GM21786 (cell line): Measurements from ENCODE around the gene MAP2.

ENCODE experiments used
- ATAC-seq: cut with Tn5 transposase; IDR thresholded peaks from one replicate; pipeline ENCODE4 v1.9.1; 2021; ENCODE audit not compliant: unreplicated experiment

MAP2 gene, protein sequence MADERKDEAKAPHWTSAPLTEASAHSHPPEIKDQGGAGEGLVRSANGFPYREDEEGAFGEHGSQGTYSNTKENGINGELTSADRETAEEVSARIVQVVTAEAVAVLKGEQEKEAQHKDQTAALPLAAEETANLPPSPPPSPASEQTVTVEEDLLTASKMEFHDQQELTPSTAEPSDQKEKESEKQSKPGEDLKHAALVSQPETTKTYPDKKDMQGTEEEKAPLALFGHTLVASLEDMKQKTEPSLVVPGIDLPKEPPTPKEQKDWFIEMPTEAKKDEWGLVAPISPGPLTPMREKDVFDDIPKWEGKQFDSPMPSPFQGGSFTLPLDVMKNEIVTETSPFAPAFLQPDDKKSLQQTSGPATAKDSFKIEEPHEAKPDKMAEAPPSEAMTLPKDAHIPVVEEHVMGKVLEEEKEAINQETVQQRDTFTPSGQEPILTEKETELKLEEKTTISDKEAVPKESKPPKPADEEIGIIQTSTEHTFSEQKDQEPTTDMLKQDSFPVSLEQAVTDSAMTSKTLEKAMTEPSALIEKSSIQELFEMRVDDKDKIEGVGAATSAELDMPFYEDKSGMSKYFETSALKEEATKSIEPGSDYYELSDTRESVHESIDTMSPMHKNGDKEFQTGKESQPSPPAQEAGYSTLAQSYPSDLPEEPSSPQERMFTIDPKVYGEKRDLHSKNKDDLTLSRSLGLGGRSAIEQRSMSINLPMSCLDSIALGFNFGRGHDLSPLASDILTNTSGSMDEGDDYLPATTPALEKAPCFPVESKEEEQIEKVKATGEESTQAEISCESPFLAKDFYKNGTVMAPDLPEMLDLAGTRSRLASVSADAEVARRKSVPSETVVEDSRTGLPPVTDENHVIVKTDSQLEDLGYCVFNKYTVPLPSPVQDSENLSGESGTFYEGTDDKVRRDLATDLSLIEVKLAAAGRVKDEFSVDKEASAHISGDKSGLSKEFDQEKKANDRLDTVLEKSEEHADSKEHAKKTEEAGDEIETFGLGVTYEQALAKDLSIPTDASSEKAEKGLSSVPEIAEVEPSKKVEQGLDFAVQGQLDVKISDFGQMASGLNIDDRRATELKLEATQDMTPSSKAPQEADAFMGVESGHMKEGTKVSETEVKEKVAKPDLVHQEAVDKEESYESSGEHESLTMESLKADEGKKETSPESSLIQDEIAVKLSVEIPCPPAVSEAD (N-terminal part only)

GRCh38 chr2:209423562-209424198, at the start of gene MAP2:
TSS of gene MAP2 (plus strand) at chr2:209424047. CDS start at chr2:209653171, 229,124 bp downstream.
- peak; percentile 98 for ATAC-seq

GRCh38 chr2:209376686-209377085, 47.2 kb upstream of the MAP2 start:
- no peak for ATAC-seq

GRCh38 chr2:209380293-209380692, 43.6 kb upstream of the MAP2 start:
- peak; percentile 99 for ATAC-seq

DNA sequence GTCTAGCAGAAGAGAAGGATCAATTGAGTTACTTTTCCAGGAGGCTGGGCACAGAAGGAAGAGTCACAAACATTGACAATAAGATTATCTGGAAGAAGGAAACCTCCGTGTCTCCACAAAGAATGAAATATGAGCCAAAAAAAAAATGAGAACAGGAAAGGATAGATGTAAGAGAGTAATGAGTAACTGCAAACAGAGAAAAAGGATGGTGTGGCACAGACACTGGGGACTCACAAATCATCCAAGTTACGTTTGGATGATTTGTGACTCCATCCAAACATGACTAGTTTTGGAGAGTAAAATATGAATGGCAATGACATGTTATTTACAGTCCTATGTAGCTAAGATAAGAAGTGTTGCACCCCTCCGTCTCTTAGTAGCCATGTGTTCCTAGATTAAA, 42.8 kb upstream of the MAP2 start:
- ATAC-seq, result no peak

DNA sequence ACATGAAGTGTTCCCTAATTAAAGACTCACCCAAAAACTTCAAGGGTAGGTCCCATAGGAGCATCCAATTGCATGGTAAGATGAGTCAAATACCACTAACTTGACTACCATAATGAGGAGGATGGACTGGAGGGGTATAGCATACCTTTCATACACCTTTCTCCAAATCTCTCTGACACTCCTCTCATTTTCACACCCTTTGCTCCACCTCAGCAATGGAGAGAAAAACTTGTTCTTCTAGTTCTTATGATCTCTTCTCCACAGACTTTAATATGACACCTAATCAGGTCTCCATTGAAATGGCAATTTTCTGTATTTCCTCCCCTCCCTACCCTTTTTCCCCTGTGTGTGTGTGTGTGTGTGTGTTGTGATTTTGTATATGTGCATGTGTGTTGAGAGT, 41.1 kb upstream of the MAP2 start:
- ATAC-seq, result no peak

DNA sequence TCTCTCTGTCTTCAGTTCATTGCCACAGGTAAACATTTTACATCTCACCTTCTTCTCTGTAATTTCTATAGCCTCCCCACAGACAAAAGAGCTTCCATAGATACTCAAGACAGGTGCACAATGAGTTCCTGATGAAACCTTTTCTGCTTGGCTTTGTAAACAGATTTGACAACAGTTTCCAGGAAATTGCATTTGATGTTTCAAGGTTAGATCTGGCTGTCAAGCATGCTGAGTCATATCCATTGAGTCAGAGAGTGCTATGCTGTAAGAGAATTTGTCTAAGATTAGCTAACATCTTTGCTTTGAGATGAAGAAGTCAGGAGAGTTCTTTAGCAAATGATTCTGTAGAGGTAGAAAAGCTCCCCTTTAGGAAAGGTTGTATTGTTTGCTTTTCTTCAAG, 40.6 kb upstream of the MAP2 start:
- ATAC-seq, result no peak

GRCh38 chr2:209387389-209387788, 36.5 kb upstream of the MAP2 start:
- no peak for ATAC-seq

- no peak for ATAC-seq
Measured at GRCh38 chr2:209388446-209389037, 35.3 kb upstream of the MAP2 start.

DNA sequence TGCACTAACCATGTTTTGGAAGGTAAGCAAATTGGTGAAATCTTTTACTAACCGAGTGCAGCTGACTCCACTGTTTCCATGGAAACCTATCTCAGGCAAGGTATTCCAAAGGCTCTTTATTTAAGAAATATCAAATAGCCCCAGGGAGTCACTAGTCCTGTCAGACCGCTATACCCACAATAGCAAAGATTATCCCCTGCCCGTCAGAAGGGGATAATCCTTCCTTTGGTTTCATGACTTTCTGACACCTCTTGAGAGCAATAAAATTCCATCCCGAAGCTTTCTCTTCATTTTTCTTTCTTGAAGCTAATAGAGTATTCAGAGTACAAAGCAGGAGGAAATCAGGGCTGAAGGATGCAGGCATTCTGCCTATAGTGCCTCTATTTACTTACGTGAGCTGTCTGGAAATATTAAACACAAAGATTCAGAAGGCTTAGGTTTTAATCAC, 34.7 kb upstream of the MAP2 start:
- no peak for ATAC-seq

GRCh38 chr2:209390839-209391238, 33.0 kb upstream of the MAP2 start:
- no peak for ATAC-seq

DNA sequence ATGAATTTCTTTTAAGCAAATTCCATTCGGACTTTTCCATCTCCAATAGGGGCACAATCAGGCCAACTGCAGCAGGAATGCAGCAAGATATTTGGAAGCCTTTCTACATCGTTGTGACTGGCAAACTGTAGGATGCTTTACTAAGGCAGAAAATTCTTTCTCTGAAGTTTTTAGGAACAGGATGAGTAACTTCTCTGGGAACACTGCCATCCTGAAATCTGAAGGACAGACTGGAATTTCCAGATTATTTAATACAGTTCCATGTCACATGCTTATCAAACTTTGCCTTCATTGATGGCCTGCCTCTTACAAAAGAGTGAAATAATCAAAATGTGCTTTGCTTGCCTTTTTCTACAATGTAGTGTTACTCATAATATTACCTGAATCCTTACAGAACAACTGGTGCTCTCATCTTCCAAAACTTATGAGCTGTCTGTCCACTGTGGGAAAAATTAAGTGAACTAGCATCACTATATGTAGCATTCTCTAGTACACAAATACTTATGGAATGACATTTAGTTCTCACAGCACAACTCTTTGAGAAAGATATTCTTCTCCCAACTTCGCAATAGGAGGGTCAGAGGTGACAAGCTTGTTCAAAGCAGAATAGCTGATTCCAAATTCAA, 32.0 kb upstream of the MAP2 start:
- ATAC-seq, result no peak

DNA sequence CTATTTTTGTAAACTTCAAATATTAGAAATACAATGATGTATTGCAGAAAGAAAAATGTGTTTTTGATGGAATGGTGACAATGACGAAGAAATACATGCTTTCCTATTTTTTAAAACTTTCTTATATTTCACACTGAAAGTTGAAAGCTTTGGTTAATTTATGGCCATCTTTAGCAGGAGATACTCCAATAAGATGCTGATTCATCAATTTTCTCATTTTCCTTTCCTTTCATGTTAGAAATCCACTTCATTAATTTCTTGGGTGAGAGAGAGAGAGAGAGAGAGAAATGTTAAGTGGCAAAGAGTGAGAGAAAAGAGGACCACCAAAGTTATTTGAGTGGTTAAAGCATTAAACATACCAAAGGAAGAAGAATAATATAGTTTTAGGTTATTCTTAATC, 28.6 kb upstream of the MAP2 start:
- no peak for ATAC-seq

DNA sequence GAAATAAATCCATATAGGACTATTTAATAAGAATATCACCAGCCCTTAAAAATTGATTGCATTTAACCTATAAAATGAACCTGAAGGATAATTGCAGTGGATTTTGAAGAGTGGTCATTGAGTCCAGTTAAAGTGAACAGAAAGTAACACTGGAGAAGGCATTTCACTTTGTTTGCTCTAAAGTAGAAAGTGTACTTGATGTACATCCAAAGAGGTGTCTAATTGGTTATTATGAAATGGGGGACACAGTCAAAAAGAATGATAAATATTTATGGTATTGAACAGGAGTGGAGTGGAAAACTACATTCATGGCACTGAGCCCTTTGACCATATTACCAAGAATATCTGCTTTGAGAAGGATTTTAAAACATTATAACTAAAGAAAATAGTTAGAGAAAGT, 28.2 kb upstream of the MAP2 start:
- ATAC-seq, result no peak

DNA sequence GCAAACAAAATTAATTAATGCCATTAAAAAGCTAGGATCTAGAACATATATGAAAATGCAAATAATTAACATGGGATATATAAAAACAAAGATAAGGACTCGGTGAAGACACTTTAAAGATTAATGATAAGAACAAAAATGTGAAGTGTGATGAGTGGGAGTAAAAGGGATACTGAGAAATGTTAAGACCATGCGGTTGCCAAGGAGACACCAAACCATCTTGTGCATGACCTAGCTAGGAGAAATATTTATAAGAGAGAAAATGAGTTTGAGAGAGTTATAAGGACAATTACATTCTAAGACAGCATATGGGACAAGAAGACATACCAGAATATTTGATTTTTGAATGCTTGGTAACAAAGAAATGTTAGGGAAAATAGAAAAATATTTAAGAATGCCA, 25.4 kb upstream of the MAP2 start:
- no peak for ATAC-seq

DNA sequence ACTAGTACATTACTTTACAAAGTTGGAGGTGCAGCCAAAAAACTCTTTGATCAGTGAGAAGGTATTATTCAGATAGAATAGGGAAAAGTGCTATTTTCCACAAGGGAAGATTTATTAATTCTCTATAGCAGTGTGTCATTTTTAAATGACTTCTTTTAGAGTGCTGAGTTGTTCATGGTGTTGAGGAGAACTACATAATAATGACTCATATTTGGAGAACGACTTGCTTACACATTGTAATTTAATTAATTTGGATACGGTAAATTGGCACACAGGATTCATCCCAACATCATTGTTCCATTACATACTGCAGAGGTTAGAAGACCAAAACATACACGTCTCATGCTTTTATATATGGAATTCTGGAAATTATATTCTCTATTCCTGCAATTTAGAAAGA, 22.1 kb upstream of the MAP2 start:
- no peak for ATAC-seq

- ATAC-seq, result no peak
Measured at GRCh38 chr2:209411296-209411695, 12.6 kb upstream of the MAP2 start.

DNA sequence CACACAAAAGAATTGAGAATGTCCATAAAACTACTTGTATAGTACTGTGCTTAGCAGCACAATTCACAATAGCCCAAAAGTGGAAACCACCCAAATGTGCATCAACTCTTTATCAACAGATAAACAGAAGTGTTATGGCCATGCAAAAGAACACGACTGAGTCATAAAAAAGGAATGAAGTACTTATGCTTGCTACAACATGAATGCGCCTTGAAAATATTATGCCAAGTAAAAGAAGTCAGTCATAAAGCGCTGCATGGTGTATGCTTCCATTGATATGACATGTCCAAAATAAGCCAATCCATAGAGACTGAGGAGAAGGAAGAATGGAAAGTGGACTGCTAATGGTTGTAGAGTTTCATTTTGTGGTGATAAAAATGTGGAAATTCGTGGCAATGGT, 12.1 kb upstream of the MAP2 start:
- ATAC-seq, result no peak

GRCh38 chr2:209413311-209414014, 10.4 kb upstream of the MAP2 start:
- ATAC-seq, result no peak

GRCh38 chr2:209416913-209417312, 6.9 kb upstream of the MAP2 start:
- no peak for ATAC-seq
